HEK293 (cell line): Measurements from ENCODE around the gene B4GALT5.

Source experiments
- CTCF ChIA-PET: fragments of 350-600 bp; formaldehyde crosslinking; extraction: SDS; loops from one replicate; lab custom pipeline; 2021; ENCODE audit warnings: antibody characterized with exemption; lab: Yijun Ruan, JAX
- POLR2A ChIA-PET: fragments of 300-600 bp; formaldehyde crosslinking; extraction: SDS; loops from one replicate; lab custom pipeline; 2020; ENCODE audit warnings: antibody characterized with exemption, inconsistent platforms; lab: Yijun Ruan, JAX
- H3K27ac ChIP-seq: fragments of 200-500 bp; sonication (Bioruptor generic); 2 replicates; pipeline ENCODE4 v1.5.1; 2014; ENCODE audit warnings: low read depth, low read length, control low read depth, inconsistent platforms; ENCODE audit errors: extremely low read depth
- H3K36me3 ChIP-seq, 2 experiments: fragments of 200-500 bp in 1 of 2; sonication (Bioruptor generic) in 1 of 2; 1 replicate in 1 of 2; 2 replicates in 1 of 2; pipeline ENCODE4 v1.5.1; 2014 to 2017; ENCODE audit warnings: inconsistent platforms in 2 of 2, low read length in 2 of 2; ENCODE audit not compliant: control insufficient read depth in 2 of 2, insufficient read depth in 1 of 2
- H3K4me1 ChIP-seq: fragments of 200-500 bp; sonication (Bioruptor generic); 2 replicates; pipeline ENCODE4 v1.5.1; 2014; ENCODE audit warnings: mild to moderate bottlenecking, low read length, inconsistent platforms; ENCODE audit not compliant: control insufficient read depth, insufficient read depth
- H3K4me3 ChIP-seq: 2 replicates; pipeline ENCODE4 v1.5.1; 2011; ENCODE audit warnings: low read depth, mild to moderate bottlenecking, control low read depth, low read length, moderate library complexity
- H3K9me3 ChIP-seq: fragments of 200-500 bp; sonication (Bioruptor generic); 2 replicates; pipeline ENCODE4 v1.5.1; 2014; ENCODE audit warnings: low read depth, low read length, inconsistent platforms; ENCODE audit not compliant: control insufficient read depth, insufficient read depth
- GLIS1 ChIP-seq: fragments of 450-650 bp; formaldehyde crosslinking; IDR thresholded peaks from 2 replicates; pipeline ENCODE4 v1.5.1; 2016; ENCODE audit warnings: missing biosample characterization, missing genetic modification characterization
- PATZ1 ChIP-seq: fragments of 450-650 bp; formaldehyde crosslinking; IDR thresholded peaks from 2 replicates; pipeline ENCODE4 v1.5.1; 2016; ENCODE audit warnings: missing biosample characterization, missing genetic modification characterization
- SCRT2 ChIP-seq: fragments of 450-650 bp; formaldehyde crosslinking; IDR thresholded peaks from 2 replicates; pipeline ENCODE4 v1.5.1; 2016; ENCODE audit warnings: missing biosample characterization, missing genetic modification characterization
- SP3 ChIP-seq: fragments of 450-650 bp; formaldehyde crosslinking; IDR thresholded peaks from 2 replicates; pipeline ENCODE4 v1.5.1; 2016; ENCODE audit warnings: missing biosample characterization, missing genetic modification characterization
- SP7 ChIP-seq: fragments of 450-650 bp; formaldehyde crosslinking; IDR thresholded peaks from 2 replicates; pipeline ENCODE4 v1.5.1; 2016; ENCODE audit warnings: missing biosample characterization, missing genetic modification characterization
- ZBTB17 ChIP-seq: fragments of 450-650 bp; formaldehyde crosslinking; IDR thresholded peaks from 2 replicates; pipeline ENCODE4 v1.5.1; 2016; ENCODE audit warnings: missing biosample characterization, missing genetic modification characterization
- ZBTB7A ChIP-seq: fragments of 450-650 bp; formaldehyde crosslinking; IDR thresholded peaks from 2 replicates; pipeline ENCODE4 v1.5.1; 2016; ENCODE audit warnings: low read depth, missing biosample characterization, missing genetic modification characterization
- ZFP41 ChIP-seq: fragments of 450-650 bp; formaldehyde crosslinking; IDR thresholded peaks from 2 replicates; pipeline ENCODE4 v1.5.1; 2016; ENCODE audit warnings: missing biosample characterization, missing genetic modification characterization, borderline replicate concordance
- ZIC2 ChIP-seq: fragments of 450-650 bp; formaldehyde crosslinking; IDR thresholded peaks from 2 replicates; pipeline ENCODE4 v1.5.1; 2016; ENCODE audit warnings: missing biosample characterization, missing genetic modification characterization
- ZNF155 ChIP-seq: fragments of 450-650 bp; formaldehyde crosslinking; IDR thresholded peaks from 2 replicates; pipeline ENCODE4 v1.5.1; 2016; ENCODE audit warnings: missing biosample characterization, missing genetic modification characterization
- ZNF391 ChIP-seq: fragments of 450-650 bp; formaldehyde crosslinking; IDR thresholded peaks from 2 replicates; pipeline ENCODE4 v1.5.1; 2016; ENCODE audit warnings: low read depth, missing biosample characterization, missing genetic modification characterization, borderline replicate concordance
- ZSCAN23 ChIP-seq: fragments of 450-650 bp; formaldehyde crosslinking; IDR thresholded peaks from 2 replicates; pipeline ENCODE4 v1.5.1; 2016; ENCODE audit warnings: missing biosample characterization, missing genetic modification characterization
- ZXDB ChIP-seq: fragments of 450-650 bp; formaldehyde crosslinking; IDR thresholded peaks from 2 replicates; pipeline ENCODE4 v1.5.1; 2016; ENCODE audit warnings: missing biosample characterization, missing genetic modification characterization
- TF ChIP-seq, protein P1 (sequence below): fragments of 450-650 bp; formaldehyde crosslinking; IDR thresholded peaks from 2 replicates; pipeline ENCODE4 v1.5.1; 2017; ENCODE audit warnings: missing biosample characterization, missing genetic modification characterization
- TF ChIP-seq, protein P2 (sequence below): fragments of 450-650 bp; formaldehyde crosslinking; IDR thresholded peaks from 2 replicates; pipeline ENCODE4 v1.5.1; 2016; ENCODE audit warnings: missing biosample characterization, missing genetic modification characterization

B4GALT5 gene

DNA sequence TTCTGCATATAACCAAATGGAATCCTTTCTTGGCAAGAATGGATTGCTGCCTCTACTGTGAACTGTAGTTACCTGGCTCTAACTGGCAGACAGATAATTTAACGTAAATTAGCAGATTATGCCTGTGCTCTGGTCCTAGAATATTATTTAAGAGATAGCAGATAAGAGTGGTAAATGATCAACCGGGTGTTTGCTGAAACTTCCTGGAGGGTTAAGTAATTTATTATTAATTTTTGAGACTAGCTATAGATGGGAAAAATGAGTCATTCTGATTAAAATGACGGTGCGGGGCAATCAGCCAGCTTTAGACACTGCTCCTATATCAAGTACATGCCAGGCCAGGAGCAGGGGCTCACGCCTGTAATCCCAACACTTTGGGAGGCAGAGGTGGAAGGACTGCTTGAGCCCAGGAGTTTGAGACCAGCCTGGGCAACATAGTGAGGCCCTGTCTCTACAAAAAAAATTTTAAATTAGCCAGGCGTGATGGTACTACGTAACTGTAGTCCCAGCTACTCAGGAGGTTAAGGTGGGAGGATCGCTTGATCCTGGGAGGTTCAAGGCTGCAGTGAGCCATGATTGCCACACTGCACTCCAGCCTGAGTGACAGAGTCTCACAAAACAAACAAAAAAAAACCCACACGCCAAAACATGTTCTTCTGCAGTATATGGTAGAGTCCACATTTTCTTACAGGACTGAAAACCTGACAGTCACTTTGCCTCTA, 22.6 kb downstream of the B4GALT5 start (continued):
- TF ChIP-seq PATZ1 (tag by site-specific recombination) (0 out of 2 replicates have a peak, but pooled peaks have one; percentile 26), ZBTB17 (tag by site-specific recombination) (peak; percentile 64), ZXDB (tag by site-specific recombination) (0 out of 2 replicates have a peak, but pooled peaks have one; percentile 28)

GRCh38 chr20:49687595-49688567, 25.8 kb downstream of the B4GALT5 start:
- Histone ChIP-seq H3K9me3 (no peaks in the 10 kb centered on the region), H3K4me1 (peaks cover 12% of the 10 kb centered on the region), H3K27ac (no peak overlapping the region), H3K4me3 (no peak overlapping the region), H3K36me3 (no peaks in the 10 kb centered on the region; a peak in 1 of 3 replicates)
- CTCF ChIA-PET, result interaction anchor here (0.6 kb wide), 1 partner anchor 79 kb away, joined by 3 read pairs; no protein-coding TSS in a partner anchor
- TF ChIP-seq ZNF155 (no peak), ZBTB7A (no peak), ZIC2 (tag by site-specific recombination) (peak; percentile 69), SP3 (tag by site-specific recombination) (no peak), ZNF391 (tag by site-specific recombination) (no peak), SCRT2 (tag by site-specific recombination) (no peak), ZSCAN23 (tag by site-specific recombination) (no peak), SP7 (tag by site-specific recombination) (no peak), GLIS1 (tag by site-specific recombination) (peak; percentile 23; the same call in 1 of the 2 replicates), ZFP41 (tag by site-specific recombination) (no peak)
- TF ChIP-seq, protein P1, sequence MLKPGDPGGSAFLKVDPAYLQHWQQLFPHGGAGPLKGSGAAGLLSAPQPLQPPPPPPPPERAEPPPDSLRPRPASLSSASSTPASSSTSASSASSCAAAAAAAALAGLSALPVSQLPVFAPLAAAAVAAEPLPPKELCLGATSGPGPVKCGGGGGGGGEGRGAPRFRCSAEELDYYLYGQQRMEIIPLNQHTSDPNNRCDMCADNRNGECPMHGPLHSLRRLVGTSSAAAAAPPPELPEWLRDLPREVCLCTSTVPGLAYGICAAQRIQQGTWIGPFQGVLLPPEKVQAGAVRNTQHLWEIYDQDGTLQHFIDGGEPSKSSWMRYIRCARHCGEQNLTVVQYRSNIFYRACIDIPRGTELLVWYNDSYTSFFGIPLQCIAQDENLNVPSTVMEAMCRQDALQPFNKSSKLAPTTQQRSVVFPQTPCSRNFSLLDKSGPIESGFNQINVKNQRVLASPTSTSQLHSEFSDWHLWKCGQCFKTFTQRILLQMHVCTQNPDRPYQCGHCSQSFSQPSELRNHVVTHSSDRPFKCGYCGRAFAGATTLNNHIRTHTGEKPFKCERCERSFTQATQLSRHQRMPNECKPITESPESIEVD, result no peak
- TF ChIP-seq, protein P2, sequence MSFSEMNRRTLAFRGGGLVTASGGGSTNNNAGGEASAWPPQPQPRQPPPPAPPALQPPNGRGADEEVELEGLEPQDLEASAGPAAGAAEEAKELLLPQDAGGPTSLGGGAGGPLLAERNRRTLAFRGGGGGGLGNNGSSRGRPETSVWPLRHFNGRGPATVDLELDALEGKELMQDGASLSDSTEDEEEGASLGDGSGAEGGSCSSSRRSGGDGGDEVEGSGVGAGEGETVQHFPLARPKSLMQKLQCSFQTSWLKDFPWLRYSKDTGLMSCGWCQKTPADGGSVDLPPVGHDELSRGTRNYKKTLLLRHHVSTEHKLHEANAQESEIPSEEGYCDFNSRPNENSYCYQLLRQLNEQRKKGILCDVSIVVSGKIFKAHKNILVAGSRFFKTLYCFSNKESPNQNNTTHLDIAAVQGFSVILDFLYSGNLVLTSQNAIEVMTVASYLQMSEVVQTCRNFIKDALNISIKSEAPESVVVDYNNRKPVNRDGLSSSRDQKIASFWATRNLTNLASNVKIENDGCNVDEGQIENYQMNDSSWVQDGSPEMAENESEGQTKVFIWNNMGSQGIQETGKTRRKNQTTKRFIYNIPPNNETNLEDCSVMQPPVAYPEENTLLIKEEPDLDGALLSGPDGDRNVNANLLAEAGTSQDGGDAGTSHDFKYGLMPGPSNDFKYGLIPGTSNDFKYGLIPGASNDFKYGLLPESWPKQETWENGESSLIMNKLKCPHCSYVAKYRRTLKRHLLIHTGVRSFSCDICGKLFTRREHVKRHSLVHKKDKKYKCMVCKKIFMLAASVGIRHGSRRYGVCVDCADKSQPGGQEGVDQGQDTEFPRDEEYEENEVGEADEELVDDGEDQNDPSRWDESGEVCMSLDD (tag by site-specific recombination), result no peak
- POLR2A ChIA-PET, result no interaction called here
